ENCODE results near the gene RAD18. TPM values are rescaled to one million over a fixed set of nuclear protein-coding genes. Genes with fewer than 3 reads are reported as not detected.

RAD18 gene
- total and polyA plus RNA-seq, 2 donors (not counting 1 experiment from before 2014, with no cell fraction given) = 4.8 to 21.3 TPM

- Histone ChIP-seq H3K9me3 (ENCODE audit: control extremely low read depth in 1 of 3, control insufficient read depth in 2 of 3, insufficient read depth in 1 of 3, low read length in 2 of 3) (peaks cover 0 to 3% (median 0%) of the 10 kb centered on the region in 3 donors), H3K79me2 (ENCODE audit: control insufficient read depth, insufficient read depth, low read length) (no peaks in the 10 kb centered on the region), H3K36me3 (replicated peaks in 1 of 2; ENCODE audit: control extremely low read depth in 1 of 2, control insufficient read depth in 1 of 2, extremely low read depth in 1 of 2, insufficient read depth in 2 of 2, low read length in 1 of 2) (peaks cover 8 to 9% of the 10 kb centered on the region in 2 experiments), H2AFZ (ENCODE audit: insufficient read depth, low read depth, low read length, poor library complexity, severe bottlenecking) (no peak overlapping the region), H4K20me1 (ENCODE audit: control insufficient read depth, insufficient read depth, low read length, poor library complexity, severe bottlenecking) (no peaks in the 10 kb centered on the region), H3K9ac (ENCODE audit: low read length) (no peak overlapping the region), H3K27me3 (replicated peaks in 1 of 4; ENCODE audit: control extremely low read depth in 1 of 4, control insufficient read depth in 3 of 4, insufficient read depth in 4 of 4, low read length in 3 of 4) (no peaks in the 10 kb centered on the region), H3K27ac (ENCODE audit: low read length in 2 of 2) (no peak overlapping the region), H3K4me3 (ENCODE audit: control extremely low read depth in 1 of 5, extremely low read depth in 1 of 5, insufficient read depth in 1 of 5, low read depth in 2 of 5, low read length in 4 of 5) (no peak overlapping the region), H3K4me1 (ENCODE audit: control insufficient read depth in 2 of 2, insufficient read depth in 2 of 2, low read length in 2 of 2) (no peaks in the 10 kb centered on the region), H3K4me2 (replicated peaks; ENCODE audit: low read depth, low read length, poor library complexity, severe bottlenecking) (no peak overlapping the region)
- Mint-ChIP-seq H3K4me1 (no peaks in the 10 kb centered on the region), H3K9me3 (ENCODE audit: insufficient read depth) (no peaks in the 10 kb centered on the region), H3K27me3 (no peaks in the 10 kb centered on the region), H3K27ac (no peak overlapping the region), H3K4me3 (no peak overlapping the region)
- DNase-seq = no peak
- WGBS (ENCODE audit: insufficient coverage) = 100% methylated on average over 2 of the region's 5 CpGs
- TF ChIP-seq EZH2 (IDR thresholded peaks at IDR 0.05; ENCODE audit: borderline replicate concordance, insufficient read depth, low read depth, low read length, poor library complexity, severe bottlenecking) (no peak), CTCF (IDR thresholded peaks at IDR 0.05) (no peak)
- intact Hi-C loops (cut with micrococcal nuclease) = no loop called here
- ATAC-seq (ENCODE audit: low read depth) = no peak
- ChIA-PET POLR2A (no interaction called here), CTCF (no interaction called here)
Measured at GRCh38 chr3:8879347-8879944, 83.8 kb downstream of the RAD18 start.

- Histone ChIP-seq H3K36me3 (replicated peaks in 1 of 2; ENCODE audit: control extremely low read depth in 1 of 2, control insufficient read depth in 1 of 2, extremely low read depth in 1 of 2, insufficient read depth in 2 of 2, low read length in 1 of 2) (peaks cover 1 to 2% of the 10 kb centered on the region in 2 experiments), H3K4me2 (replicated peaks; ENCODE audit: low read depth, low read length, poor library complexity, severe bottlenecking) (no peak overlapping the region), H3K27ac (ENCODE audit: low read length in 2 of 2) (no peak overlapping the region), H2AFZ (ENCODE audit: insufficient read depth, low read depth, low read length, poor library complexity, severe bottlenecking) (no peak overlapping the region), H3K9me3 (ENCODE audit: control extremely low read depth in 1 of 3, control insufficient read depth in 2 of 3, insufficient read depth in 1 of 3, low read length in 2 of 3) (no peaks in the 10 kb centered on the region), H3K9ac (ENCODE audit: low read length) (no peak overlapping the region), H3K4me1 (ENCODE audit: control insufficient read depth in 2 of 2, insufficient read depth in 2 of 2, low read length in 2 of 2) (no peaks in the 10 kb centered on the region), H3K27me3 (replicated peaks in 1 of 4; ENCODE audit: control extremely low read depth in 1 of 4, control insufficient read depth in 3 of 4, insufficient read depth in 4 of 4, low read length in 3 of 4) (no peaks in the 10 kb centered on the region), H4K20me1 (ENCODE audit: control insufficient read depth, insufficient read depth, low read length, poor library complexity, severe bottlenecking) (no peaks in the 10 kb centered on the region), H3K79me2 (ENCODE audit: control insufficient read depth, insufficient read depth, low read length) (no peaks in the 10 kb centered on the region), H3K4me3 (ENCODE audit: control extremely low read depth in 1 of 5, extremely low read depth in 1 of 5, insufficient read depth in 1 of 5, low read depth in 2 of 5, low read length in 4 of 5) (no peak overlapping the region)
- no peak for DNase-seq
- Mint-ChIP-seq H3K4me3 (no peak overlapping the region), H3K27me3 (no peaks in the 10 kb centered on the region), H3K9me3 (ENCODE audit: insufficient read depth) (no peaks in the 10 kb centered on the region), H3K4me1 (no peaks in the 10 kb centered on the region), H3K27ac (no peak overlapping the region)
- ChIA-PET POLR2A (no interaction called here), CTCF (no interaction called here)
- intact Hi-C loops (cut with micrococcal nuclease) = no loop called here
- TF ChIP-seq EZH2 (IDR thresholded peaks at IDR 0.05; ENCODE audit: borderline replicate concordance, insufficient read depth, low read depth, low read length, poor library complexity, severe bottlenecking) (no peak), CTCF (IDR thresholded peaks at IDR 0.05) (no peak)
- ATAC-seq (ENCODE audit: low read depth) = no peak
Measured at GRCh38 chr3:8875836-8876235, 87.4 kb downstream of the RAD18 start.
